ENCODE measurements around the gene KRT40.

The KRT40 gene

GRCh38 chr17:40981115-40981514 is 3.0 kb downstream of the KRT40 start:
- peaks cover 4% of the 10 kb centered on the region for H3K27me3 ChIP-seq (ENCODE audit: insufficient read depth, poor library complexity, severe bottlenecking)
- no peak overlapping the region for H3K27ac ChIP-seq (replicated peaks)
- TF ChIP-seq REST (IDR thresholded peaks at IDR 0.05; ENCODE audit: insufficient replicate concordance, low read depth) (no peak), GABPA (IDR thresholded peaks at IDR 0.05; ENCODE audit: low read depth) (no peak), POLR2AphosphoS5 (IDR thresholded peaks at IDR 0.05; ENCODE audit: low read depth) (no peak)
- H3K4me3 ChIP-seq (replicated peaks; ENCODE audit: insufficient read depth, low read length): no peak overlapping the region
- DNase-seq (ENCODE audit: low read depth in 1 of 2, low spot score in 1 of 2): no peak

- no peak for DNase-seq (ENCODE audit: low read depth in 1 of 2, low spot score in 1 of 2)
- H3K27ac ChIP-seq (replicated peaks): no peak overlapping the region
- peaks cover 4% of the 10 kb centered on the region for H3K27me3 ChIP-seq (ENCODE audit: insufficient read depth, poor library complexity, severe bottlenecking)
- no peak overlapping the region for H3K4me3 ChIP-seq (replicated peaks; ENCODE audit: insufficient read depth, low read length)
- no peak for TF ChIP-seq REST (IDR thresholded peaks at IDR 0.05; ENCODE audit: insufficient replicate concordance, low read depth)
- no peak for TF ChIP-seq CTCF (IDR thresholded peaks at IDR 0.05; ENCODE audit: insufficient read depth, low read length)
- TF ChIP-seq POLR2AphosphoS5 (IDR thresholded peaks at IDR 0.05; ENCODE audit: low read depth): no peak
- TF ChIP-seq SPI1 (IDR thresholded peaks at IDR 0.05; ENCODE audit: borderline replicate concordance, low read depth): no peak
- TF ChIP-seq GABPA (IDR thresholded peaks at IDR 0.05; ENCODE audit: low read depth): no peak
Measured at GRCh38 chr17:40980596-40980995, 3.5 kb downstream of the KRT40 start.

- H3K4me3 ChIP-seq (replicated peaks; ENCODE audit: insufficient read depth, low read length): no peak overlapping the region
- H3K27me3 ChIP-seq (ENCODE audit: insufficient read depth, poor library complexity, severe bottlenecking): peaks cover 4% of the 10 kb centered on the region
- no peak overlapping the region for H3K27ac ChIP-seq (replicated peaks)
Measured at GRCh38 chr17:40980117-40980516, 4.0 kb downstream of the KRT40 start.

More at GRCh38 chr17:40980117-40980516, 4.0 kb downstream of the KRT40 start:
- TF ChIP-seq POLR2AphosphoS5 (IDR thresholded peaks at IDR 0.05; ENCODE audit: low read depth) (no peak), CTCF (IDR thresholded peaks at IDR 0.05; ENCODE audit: insufficient read depth, low read length) (no peak), GABPA (IDR thresholded peaks at IDR 0.05; ENCODE audit: low read depth) (no peak), SPI1 (IDR thresholded peaks at IDR 0.05; ENCODE audit: borderline replicate concordance, low read depth) (no peak), REST (IDR thresholded peaks at IDR 0.05; ENCODE audit: insufficient replicate concordance, low read depth) (no peak)
- DNase-seq (ENCODE audit: low read depth in 1 of 2, low spot score in 1 of 2): no peak

Measured in HL-60 (cell line).